GM21381 (cell line): ENCODE measurements around the gene GRM2.
"Not testable (repeated sequence)": the region's sequence is repeated elsewhere in the genome, so short reads cannot be mapped to it uniquely, and the experiment has no call there.

ENCODE experiments used
- ATAC-seq: cut with Tn5 transposase; IDR thresholded peaks from one replicate; pipeline ENCODE4 v1.9.1; 2021; ENCODE audit warnings: mild to moderate bottlenecking, moderate library complexity; ENCODE audit not compliant: unreplicated experiment

Gene GRM2

GRCh38 chr3:51721062-51721745 lies 14.3 kb downstream of the GRM2 start:
- no peak for ATAC-seq

- ATAC-seq, result no peak
Measured at GRCh38 chr3:51722362-51722761, 15.5 kb downstream of the GRM2 start.

GRCh38 chr3:51727500-51727899 lies 20.6 kb downstream of the GRM2 start:
- no peak for ATAC-seq

- ATAC-seq, result no peak
Measured at GRCh38 chr3:51729042-51729633, 22.3 kb downstream of the GRM2 start.

- no peak for ATAC-seq
Measured at GRCh38 chr3:51733859-51734571, 27.1 kb downstream of the GRM2 start.

GRCh38 chr3:51734572-51734907 lies 27.7 kb downstream of the GRM2 start:
- no peak for ATAC-seq

GRCh38 chr3:51735039-51735438 lies 28.2 kb downstream of the GRM2 start:
- ATAC-seq, result no peak

- no peak for ATAC-seq
Measured at GRCh38 chr3:51735950-51736349, 29.1 kb downstream of the GRM2 start.

GRCh38 chr3:51739110-51739509 lies 32.2 kb downstream of the GRM2 start:
- ATAC-seq, result no peak

GRCh38 chr3:51742320-51742719 lies 35.5 kb downstream of the GRM2 start:
- ATAC-seq, result not testable (repeated sequence)

GRCh38 chr3:51742978-51743377 lies 36.1 kb downstream of the GRM2 start:
- ATAC-seq, result not testable (repeated sequence)

GRCh38 chr3:51747840-51748239 lies 41.0 kb downstream of the GRM2 start:
- ATAC-seq, result no peak

- ATAC-seq, result no peak
Measured at GRCh38 chr3:51748327-51748726, 41.5 kb downstream of the GRM2 start.

- ATAC-seq, result no peak
Measured at GRCh38 chr3:51750878-51751277, 44.0 kb downstream of the GRM2 start.

GRCh38 chr3:51751287-51751686 lies 44.4 kb downstream of the GRM2 start:
- ATAC-seq, result peak; percentile 65

- ATAC-seq, result not testable (repeated sequence)
Measured at GRCh38 chr3:51753763-51754750, 47.2 kb downstream of the GRM2 start.

GRCh38 chr3:51759203-51759602 lies 52.3 kb downstream of the GRM2 start:
- no peak for ATAC-seq
